ENCODE measurements around the gene MCF2L.

MCF2L gene

GRCh38 chr13:113135281-113135760 is 166.3 kb downstream of the MCF2L start:
- H3K4me2 ChIP-seq (ENCODE audit: low read depth, low read length), result no peak overlapping the region
- peaks cover 86% of the 10 kb centered on the region for H3K27me3 ChIP-seq (replicated peaks; ENCODE audit: insufficient read depth, low read length)
- H3K9me3 ChIP-seq (replicated peaks; ENCODE audit: insufficient read depth, low read length), result no peaks in the 10 kb centered on the region
- H4K20me1 ChIP-seq (ENCODE audit: insufficient read depth, low read length), result no peaks in the 10 kb centered on the region
- no peaks in the 10 kb centered on the region for H3K79me2 ChIP-seq (ENCODE audit: low read length)
- no peak overlapping the region for H3K4me3 ChIP-seq (ENCODE audit: low read length)
- no peaks in the 10 kb centered on the region for H3K9me2 ChIP-seq (replicated peaks; ENCODE audit: insufficient read depth, low read length)
- H3K36me3 ChIP-seq (replicated peaks; ENCODE audit: insufficient read depth, low read length), result no peaks in the 10 kb centered on the region
- no peak overlapping the region for H2AFZ ChIP-seq (ENCODE audit: low read length)
- H3K4me1 ChIP-seq (ENCODE audit: low read length), result no peaks in the 10 kb centered on the region
- no peak overlapping the region for H3K27ac ChIP-seq (ENCODE audit: low read length)
- no peak for DNase-seq
- no peak overlapping the region for H3K9ac ChIP-seq (ENCODE audit: low read length)
- TF ChIP-seq EZH2phosphoT487 (IDR thresholded peaks at IDR 0.05; ENCODE audit: low read length), result no peak
- TF ChIP-seq EZH2 (optimal IDR thresholded peaks at IDR 0.05; ENCODE audit: low read depth, low read length), result no peak
- TF ChIP-seq CTCF (IDR thresholded peaks at IDR 0.05; ENCODE audit: low read length), result no peak
- no peaks in the 10 kb centered on the region for H3F3A ChIP-seq (ENCODE audit: insufficient read depth, low read length)

- DNase-seq, result no peak
- Histone ChIP-seq H3K9ac (ENCODE audit: low read length) (no peak overlapping the region), H3K27ac (ENCODE audit: low read length) (no peak overlapping the region), H3K79me2 (ENCODE audit: low read length) (no peaks in the 10 kb centered on the region), H3K4me3 (ENCODE audit: low read length) (no peak overlapping the region), H3K4me1 (ENCODE audit: low read length) (no peaks in the 10 kb centered on the region), H2AFZ (ENCODE audit: low read length) (no peak overlapping the region), H3K36me3 (replicated peaks; ENCODE audit: insufficient read depth, low read length) (no peaks in the 10 kb centered on the region), H3K27me3 (replicated peaks; ENCODE audit: insufficient read depth, low read length) (peaks cover 70% of the 10 kb centered on the region), H3K9me3 (replicated peaks; ENCODE audit: insufficient read depth, low read length) (no peaks in the 10 kb centered on the region), H3K4me2 (ENCODE audit: low read depth, low read length) (no peak overlapping the region), H3K9me2 (replicated peaks; ENCODE audit: insufficient read depth, low read length) (no peaks in the 10 kb centered on the region), H4K20me1 (ENCODE audit: insufficient read depth, low read length) (no peaks in the 10 kb centered on the region), H3F3A (ENCODE audit: insufficient read depth, low read length) (no peaks in the 10 kb centered on the region)
- no peak for TF ChIP-seq EZH2phosphoT487 (IDR thresholded peaks at IDR 0.05; ENCODE audit: low read length)
- no peak for TF ChIP-seq CTCF (IDR thresholded peaks at IDR 0.05; ENCODE audit: low read length)
- TF ChIP-seq EZH2 (optimal IDR thresholded peaks at IDR 0.05; ENCODE audit: low read depth, low read length), result no peak
Measured at GRCh38 chr13:113137691-113138298, 168.8 kb downstream of the MCF2L start.

GRCh38 chr13:113138792-113139551 is 170.0 kb downstream of the MCF2L start:
- H3K27me3 ChIP-seq (replicated peaks; ENCODE audit: insufficient read depth, low read length), result peaks cover 71% of the 10 kb centered on the region
- no peaks in the 10 kb centered on the region for H3F3A ChIP-seq (ENCODE audit: insufficient read depth, low read length)
- no peaks in the 10 kb centered on the region for H3K4me1 ChIP-seq (ENCODE audit: low read length)
- H3K9me3 ChIP-seq (replicated peaks; ENCODE audit: insufficient read depth, low read length), result no peaks in the 10 kb centered on the region
- no peak overlapping the region for H3K4me3 ChIP-seq (ENCODE audit: low read length)
- H3K27ac ChIP-seq (ENCODE audit: low read length), result peak overlapping the region; percentile 14; the same call in 1 of the 2 replicates
- no peak for TF ChIP-seq EZH2 (optimal IDR thresholded peaks at IDR 0.05; ENCODE audit: low read depth, low read length)
- H4K20me1 ChIP-seq (ENCODE audit: insufficient read depth, low read length), result no peaks in the 10 kb centered on the region
- H2AFZ ChIP-seq (ENCODE audit: low read length), result peak overlapping the region; percentile 30
- no peaks in the 10 kb centered on the region for H3K79me2 ChIP-seq (ENCODE audit: low read length)
- H3K9me2 ChIP-seq (replicated peaks; ENCODE audit: insufficient read depth, low read length), result no peaks in the 10 kb centered on the region
- peak; percentile 45 for DNase-seq
- H3K9ac ChIP-seq (ENCODE audit: low read length), result no peak overlapping the region
- H3K36me3 ChIP-seq (replicated peaks; ENCODE audit: insufficient read depth, low read length), result no peaks in the 10 kb centered on the region
- H3K4me2 ChIP-seq (ENCODE audit: low read depth, low read length), result peak overlapping the region; percentile 10; the same call in 1 of the 2 replicates
